Measurements from ENCODE around the gene SPACA6. TPM values are rescaled to one million over a fixed set of nuclear protein-coding genes. Genes with fewer than 3 reads are reported as not detected.

Gene SPACA6
- total RNA-seq, 4 donors from 2014 or later: 9.7 to 112 (median 22.5) TPM

DNA sequence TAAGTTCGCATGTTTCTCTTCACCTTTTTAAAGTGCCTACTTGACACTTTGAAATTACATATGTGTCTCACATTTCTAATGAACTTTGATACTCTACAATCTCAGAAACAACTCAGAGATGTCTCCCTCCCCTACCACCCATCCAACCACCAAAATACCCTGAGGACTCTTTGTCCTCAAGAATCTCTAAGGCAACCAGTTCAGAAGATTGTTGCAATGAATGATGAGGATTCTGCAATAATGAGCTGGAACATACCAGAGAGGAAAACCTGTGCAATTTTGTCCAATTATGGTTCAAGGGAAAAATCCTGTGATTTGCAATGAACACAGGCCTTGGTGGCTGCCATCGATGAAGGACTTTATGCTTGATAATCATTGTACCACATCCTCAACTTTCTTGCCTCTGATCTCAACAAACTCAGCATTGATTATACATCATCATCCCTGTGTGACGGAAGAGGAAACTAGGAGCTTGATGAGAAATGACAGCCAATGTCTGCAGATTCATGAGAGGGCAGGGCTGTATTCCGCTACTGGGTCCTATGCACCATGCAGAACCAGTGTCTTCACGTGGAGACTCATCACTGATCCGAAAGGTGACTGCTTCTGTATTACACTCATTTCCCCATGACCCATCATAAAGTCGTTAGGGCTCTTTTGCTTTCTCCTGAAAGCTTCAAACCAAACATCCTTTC is 57.4 kb downstream of the SPACA6 start:
- no peaks in the 10 kb centered on the region for H3K4me1 ChIP-seq
- intact Hi-C loops (cut with DNase I; ENCODE audit: low total_unique reads): no loop called here
- TF ChIP-seq, protein P1, sequence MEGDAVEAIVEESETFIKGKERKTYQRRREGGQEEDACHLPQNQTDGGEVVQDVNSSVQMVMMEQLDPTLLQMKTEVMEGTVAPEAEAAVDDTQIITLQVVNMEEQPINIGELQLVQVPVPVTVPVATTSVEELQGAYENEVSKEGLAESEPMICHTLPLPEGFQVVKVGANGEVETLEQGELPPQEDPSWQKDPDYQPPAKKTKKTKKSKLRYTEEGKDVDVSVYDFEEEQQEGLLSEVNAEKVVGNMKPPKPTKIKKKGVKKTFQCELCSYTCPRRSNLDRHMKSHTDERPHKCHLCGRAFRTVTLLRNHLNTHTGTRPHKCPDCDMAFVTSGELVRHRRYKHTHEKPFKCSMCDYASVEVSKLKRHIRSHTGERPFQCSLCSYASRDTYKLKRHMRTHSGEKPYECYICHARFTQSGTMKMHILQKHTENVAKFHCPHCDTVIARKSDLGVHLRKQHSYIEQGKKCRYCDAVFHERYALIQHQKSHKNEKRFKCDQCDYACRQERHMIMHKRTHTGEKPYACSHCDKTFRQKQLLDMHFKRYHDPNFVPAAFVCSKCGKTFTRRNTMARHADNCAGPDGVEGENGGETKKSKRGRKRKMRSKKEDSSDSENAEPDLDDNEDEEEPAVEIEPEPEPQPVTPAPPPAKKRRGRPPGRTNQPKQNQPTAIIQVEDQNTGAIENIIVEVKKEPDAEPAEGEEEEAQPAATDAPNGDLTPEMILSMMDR (IDR thresholded peaks at IDR 0.05): no peak
- no peak for TF ChIP-seq POLR2A (IDR thresholded peaks at IDR 0.05)
- H3K27ac ChIP-seq: no peak overlapping the region
- H3K9me3 ChIP-seq: no peaks in the 10 kb centered on the region
- H3K4me3 ChIP-seq: no peak overlapping the region
- no peaks in the 10 kb centered on the region for H3K36me3 ChIP-seq
- no peak for DNase-seq
- H3K27me3 ChIP-seq: no peaks in the 10 kb centered on the region

DNA sequence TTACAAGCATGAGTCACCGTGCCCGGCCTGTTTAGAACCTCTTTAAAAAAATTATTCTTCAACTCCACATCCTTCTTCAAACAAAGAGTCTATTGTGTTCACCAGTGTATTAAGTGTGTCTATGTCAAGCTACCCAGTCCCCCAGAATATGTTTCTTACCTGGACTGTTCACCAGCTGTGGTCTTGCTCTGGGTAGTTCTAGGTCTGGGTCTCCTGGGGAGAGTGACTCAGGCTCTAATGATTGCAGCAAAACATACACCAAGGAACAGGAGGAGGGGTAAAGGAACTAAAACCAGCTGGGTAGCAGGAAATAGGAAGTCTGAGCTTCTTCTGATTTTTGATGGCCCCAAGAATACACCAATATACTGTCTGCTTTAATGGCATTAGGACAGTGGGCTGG is 58.5 kb downstream of the SPACA6 start, which contains the start of gene FPR1:
TSS of gene FPR1 (minus strand) at position 224 of the 400 bp plus-strand sequence. CDS start 4,884 bp downstream, outside the sequence.
- Histone ChIP-seq H3K27ac (no peak within 1 kb of the TSS), H3K4me1 (no peaks in the 10 kb centered on the region), H3K4me3 (no peak within 1 kb of the TSS), H3K27me3 (no peaks in the 10 kb centered on the region), H3K36me3 (no peaks in the 10 kb centered on the region), H3K9me3 (no peaks in the 10 kb centered on the region)
- intact Hi-C loops (cut with DNase I; ENCODE audit: low total_unique reads): no loop called here
- DNase-seq: no peak
- TF ChIP-seq, protein P1 (IDR thresholded peaks at IDR 0.05): no peak
- no peak for TF ChIP-seq POLR2A (IDR thresholded peaks at IDR 0.05)

DNA sequence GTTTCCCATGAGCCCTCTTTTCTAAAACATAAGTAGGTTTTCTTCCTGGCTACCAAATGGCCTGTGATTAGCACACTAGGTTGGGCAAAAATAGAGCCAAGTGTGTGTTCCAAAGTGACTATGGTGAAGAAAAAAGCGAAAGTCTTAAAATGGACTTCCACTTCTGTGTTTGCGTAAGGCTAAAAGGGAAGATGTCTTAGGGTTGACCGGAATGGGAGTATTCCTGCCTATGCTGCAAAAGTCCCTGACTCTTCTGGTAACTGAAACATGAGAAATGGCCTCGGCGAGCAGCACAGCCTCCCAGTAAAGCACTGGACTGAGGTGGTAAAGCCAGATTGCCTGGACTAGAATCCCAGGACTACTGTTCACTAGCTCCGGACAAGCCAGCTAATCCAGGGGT is 61.0 kb downstream of the SPACA6 start:
- intact Hi-C loops (cut with DNase I; ENCODE audit: low total_unique reads): no loop called here
- no peaks in the 10 kb centered on the region for H3K27me3 ChIP-seq
- H3K4me1 ChIP-seq: no peaks in the 10 kb centered on the region
- no peak overlapping the region for H3K27ac ChIP-seq
- no peak for DNase-seq
- no peaks in the 10 kb centered on the region for H3K36me3 ChIP-seq
- H3K9me3 ChIP-seq: no peaks in the 10 kb centered on the region
- TF ChIP-seq, protein P1 (IDR thresholded peaks at IDR 0.05): no peak
- no peak for TF ChIP-seq POLR2A (IDR thresholded peaks at IDR 0.05)
- H3K4me3 ChIP-seq: no peak overlapping the region

DNA sequence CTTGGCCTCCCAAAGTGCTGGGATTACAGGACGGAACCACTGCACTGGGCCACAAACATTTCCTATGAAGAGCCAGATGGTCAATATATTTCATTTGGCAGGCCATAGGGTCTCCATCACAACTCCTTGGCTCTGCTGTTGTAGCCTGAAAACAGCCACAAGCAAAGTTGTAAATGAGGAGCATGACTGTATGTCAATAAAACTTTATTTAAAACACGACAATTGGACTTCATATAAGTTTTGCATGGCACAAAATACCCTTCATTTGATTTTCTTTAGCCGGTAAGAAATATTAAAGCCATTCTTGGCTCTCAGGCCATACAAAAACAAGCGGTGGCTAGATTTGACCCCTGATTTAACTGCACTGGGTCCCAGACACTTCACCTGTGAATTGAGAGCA is 61.6 kb downstream of the SPACA6 start:
- TF ChIP-seq, protein P1 (IDR thresholded peaks at IDR 0.05): no peak
- TF ChIP-seq POLR2A (IDR thresholded peaks at IDR 0.05): no peak
- Histone ChIP-seq H3K4me1 (no peaks in the 10 kb centered on the region), H3K27ac (no peak overlapping the region), H3K36me3 (no peaks in the 10 kb centered on the region), H3K9me3 (no peaks in the 10 kb centered on the region), H3K4me3 (no peak overlapping the region), H3K27me3 (no peaks in the 10 kb centered on the region)
- no peak for DNase-seq
- intact Hi-C loops (cut with DNase I; ENCODE audit: low total_unique reads): no loop called here

MicroRNAs encoded within 50 kb of the gene (microRNA counts, 767-probe panel; counts per million panel counts)
- microRNA hsa-let-7e-5p (7,396 to 9,389 counts per million in 2 donors), microRNA hsa-miR-125a-3p (0 counts per million in 2 donors), microRNA hsa-miR-125a-5p (7,138 to 9,182 counts per million in 2 donors), microRNA hsa-miR-99b-5p (6,731 to 7,997 counts per million in 2 donors)

Small RNA genes within 50 kb of the gene (microRNA-seq; reads per million reads assigned to microRNA genes)
- gene MIR125A (ENCODE audit: borderline microRNAs expressed, borderline replicate concordance): 14,230 reads per million, percentile 95 among the genes with 10 or more reads in this experiment
- 2,834 reads per million, percentile 87 among the genes with 10 or more reads in this experiment for gene MIR99B (ENCODE audit: borderline microRNAs expressed, borderline replicate concordance)
- gene MIRLET7E (ENCODE audit: borderline microRNAs expressed, borderline replicate concordance): 9,561 reads per million, percentile 92 among the genes with 10 or more reads in this experiment

Small RNA genes within 50 kb of the gene (small RNA-seq; reads per million reads assigned to genes)
- gene AC018755.2: not detected
- not detected for gene MIR125A
- gene MIR99B: 0.42 reads per million
- not detected for gene MIRLET7E

Other genes starting within 250 kb of the SPACA6 start
- under 1 TPM in 2 of 4 donors, not detected in 2; 0.21 to 0.34 TPM for gene SIGLEC8, start 234.9 kb upstream of the SPACA6 start, total RNA-seq
- not detected for gene CEACAM18, start 214.8 kb upstream of the SPACA6 start, total RNA-seq
- under 1 TPM in 2 of 4 donors, not detected in 2; 0.21 to 0.40 TPM for gene SIGLEC12, start 191.5 kb upstream of the SPACA6 start, total RNA-seq
- gene SIGLEC6, start 161.7 kb upstream of the SPACA6 start, total RNA-seq: 1 to 10 TPM in 2 of 4 donors, under 1 TPM in 2; 0.29 to 7.2 (median 0.77) TPM
- 10 to 100 TPM in 2 of 4 donors, 1 to 10 TPM in 2; 4.1 to 17.8 (median 9.3) TPM for gene ZNF175, start 122.0 kb upstream of the SPACA6 start, total RNA-seq
- 1 to 10 TPM in 1 of 4 donors, under 1 TPM in 2, not detected in 1; 0.41 to 6.8 (median 0.85) TPM for gene SIGLEC5, start 62.9 kb upstream of the SPACA6 start, total RNA-seq
- 1 to 10 TPM in 2 of 4 donors, under 1 TPM in 1, not detected in 1; 0.69 to 3.5 (median 1.0) TPM for gene SIGLEC14, start 46.5 kb upstream of the SPACA6 start, total RNA-seq
- gene HAS1, start 30.7 kb downstream of the SPACA6 start, total RNA-seq: 1 to 10 TPM in 1 of 4 donors, under 1 TPM in 3; 0.29 to 2.0 (median 0.70) TPM
- 10 to 100 TPM in 1 of 4 donors, 1 to 10 TPM in 2, under 1 TPM in 1; 0.51 to 58.2 (median 2.1) TPM for gene FPR1, start 58.5 kb downstream of the SPACA6 start, total RNA-seq
- gene FPR2, start 67.8 kb downstream of the SPACA6 start, total RNA-seq: under 1 TPM in 2 of 4 donors, not detected in 2; 0.58 to 0.76 TPM
- gene FPR3, start 101.8 kb downstream of the SPACA6 start, total RNA-seq: 1 to 10 TPM in 3 of 4 donors, not detected in 1; 1.2 to 5.6 (median 1.8) TPM
- 10 to 100 TPM; 20.6 to 31.2 (median 25.1) TPM for gene ZNF577, start 194.6 kb downstream of the SPACA6 start, total RNA-seq
- gene ZNF649, start 211.7 kb downstream of the SPACA6 start, total RNA-seq: 10 to 100 TPM in 2 of 4 donors, 1 to 10 TPM in 2; 3.1 to 36.4 (median 14.6) TPM
- 10 to 100 TPM in 2 of 4 donors, 1 to 10 TPM in 2; 1.0 to 12.0 (median 9.0) TPM for gene ZNF613, start 234.1 kb downstream of the SPACA6 start, total RNA-seq

All from uterus (tissue), 4 donors.